SU-DHL-6 (cell line): ENCODE measurements around the gene FAT3.

Experiments used
- EZH2phosphoT487 ChIP-seq: fragments of 200-600 bp; sonication (generic), shearing (Covaris generic); conservative IDR thresholded peaks from 2 replicates; pipeline ENCODE4 v1.6.1; 2018; ENCODE audit warnings: mild to moderate bottlenecking, antibody characterized with exemption, low read length, moderate library complexity, mixed read lengths
- TF ChIP-seq, protein P1 (sequence below): fragments of 200-600 bp; sonication (generic); IDR thresholded peaks from one replicate; pipeline ENCODE4 v1.5.1; 2017; ENCODE audit warnings: antibody characterized with exemption, mild to moderate bottlenecking, low read length, moderate library complexity; ENCODE audit not compliant: insufficient read depth, poor library complexity, severe bottlenecking

DNA sequence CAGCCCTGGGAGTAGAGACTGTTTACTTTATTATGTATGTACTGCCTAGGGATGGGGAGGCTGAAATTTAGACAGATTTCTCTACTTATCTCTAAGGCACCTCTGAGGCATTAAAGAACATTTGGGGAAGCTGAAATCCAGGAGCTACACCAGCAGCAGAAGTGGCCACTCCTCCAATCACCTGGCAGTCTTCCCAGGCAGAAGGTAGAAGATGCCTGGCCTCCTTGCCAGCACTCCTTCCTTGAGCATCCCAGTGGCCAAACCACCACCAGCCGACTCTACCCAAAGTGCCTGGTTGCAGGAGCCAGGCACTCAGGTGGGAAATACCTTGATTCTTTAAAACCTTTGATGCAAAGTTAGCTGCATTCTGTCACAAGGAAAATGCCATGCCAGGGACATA lies 1.9 kb upstream of the FAT3 start:
- TF ChIP-seq, protein P1, sequence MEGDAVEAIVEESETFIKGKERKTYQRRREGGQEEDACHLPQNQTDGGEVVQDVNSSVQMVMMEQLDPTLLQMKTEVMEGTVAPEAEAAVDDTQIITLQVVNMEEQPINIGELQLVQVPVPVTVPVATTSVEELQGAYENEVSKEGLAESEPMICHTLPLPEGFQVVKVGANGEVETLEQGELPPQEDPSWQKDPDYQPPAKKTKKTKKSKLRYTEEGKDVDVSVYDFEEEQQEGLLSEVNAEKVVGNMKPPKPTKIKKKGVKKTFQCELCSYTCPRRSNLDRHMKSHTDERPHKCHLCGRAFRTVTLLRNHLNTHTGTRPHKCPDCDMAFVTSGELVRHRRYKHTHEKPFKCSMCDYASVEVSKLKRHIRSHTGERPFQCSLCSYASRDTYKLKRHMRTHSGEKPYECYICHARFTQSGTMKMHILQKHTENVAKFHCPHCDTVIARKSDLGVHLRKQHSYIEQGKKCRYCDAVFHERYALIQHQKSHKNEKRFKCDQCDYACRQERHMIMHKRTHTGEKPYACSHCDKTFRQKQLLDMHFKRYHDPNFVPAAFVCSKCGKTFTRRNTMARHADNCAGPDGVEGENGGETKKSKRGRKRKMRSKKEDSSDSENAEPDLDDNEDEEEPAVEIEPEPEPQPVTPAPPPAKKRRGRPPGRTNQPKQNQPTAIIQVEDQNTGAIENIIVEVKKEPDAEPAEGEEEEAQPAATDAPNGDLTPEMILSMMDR: no peak
- no peak for TF ChIP-seq EZH2phosphoT487
